Measurements from ENCODE around the gene PFKL. TPM values are rescaled to one million over a fixed set of nuclear protein-coding genes. Genes with fewer than 3 reads are reported as not detected.
"Not testable (repeated sequence)": the region's sequence is repeated elsewhere in the genome, so short reads cannot be mapped to it uniquely, and the experiment has no call there.

Gene PFKL
- total and polyA plus RNA-seq, 2 donors, result 49.6 to 82.7 TPM

DNA sequence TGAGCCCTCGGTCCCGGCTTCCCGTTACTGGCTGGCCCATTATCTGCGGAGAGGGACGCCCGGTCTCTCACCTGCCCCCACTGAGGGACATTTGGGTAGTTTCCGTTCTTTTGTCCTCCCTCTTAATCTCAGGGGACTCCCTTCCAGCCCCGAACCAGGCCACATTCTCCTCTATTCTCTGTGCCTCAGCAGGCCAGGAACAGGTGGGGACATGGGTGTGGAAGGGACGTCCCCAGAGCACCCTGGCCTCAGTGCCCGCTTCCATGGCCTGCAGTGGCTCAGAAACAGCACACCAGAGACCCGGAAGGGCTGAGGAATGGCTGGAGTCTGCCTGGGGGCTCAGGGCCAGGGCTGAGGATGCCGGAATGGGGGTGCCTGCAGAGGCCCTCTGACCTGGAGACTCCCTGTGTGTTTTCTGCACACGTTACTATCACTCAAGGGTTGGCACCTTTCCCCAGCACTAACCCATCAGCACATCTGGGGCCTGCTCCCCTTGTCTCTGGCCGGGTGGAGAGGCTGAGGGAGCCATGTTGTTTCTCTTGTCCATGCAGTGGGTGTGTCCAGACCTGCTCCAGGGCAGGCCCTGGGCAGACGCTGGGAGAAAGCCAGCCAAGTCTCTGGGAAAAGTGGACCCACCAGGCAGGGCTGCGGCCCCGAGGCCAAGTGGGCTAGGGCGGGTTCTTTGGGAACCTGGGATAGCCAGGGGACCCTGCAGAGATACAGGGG lies 28.1 kb upstream of the PFKL start:
- Histone ChIP-seq H3K9me3 (ENCODE audit: control insufficient read depth in 2 of 2, insufficient read depth in 1 of 2, low read length in 1 of 2) (no peaks in the 10 kb centered on the region), H3K4me1 (ENCODE audit: control insufficient read depth in 2 of 2, insufficient read depth in 2 of 2, low read length in 2 of 2) (no peaks in the 10 kb centered on the region), H3K4me3 (ENCODE audit: low read length in 2 of 2) (no peak overlapping the region), H3K27ac (ENCODE audit: low read depth in 1 of 2, low read length in 1 of 2) (no peak overlapping the region), H3K36me3 (ENCODE audit: control insufficient read depth in 2 of 2, insufficient read depth in 2 of 2, low read length in 1 of 2) (no peaks in the 10 kb centered on the region), H3K27me3 (ENCODE audit: control insufficient read depth in 2 of 2, insufficient read depth in 1 of 2, low read length in 1 of 2) (no peaks in the 10 kb centered on the region)
- 97% methylated on average over 18 of the region's 18 CpGs for WGBS
- DNase-seq (ENCODE audit: low read depth in 6 of 9, low spot score in 9 of 9), result no peak

DNA sequence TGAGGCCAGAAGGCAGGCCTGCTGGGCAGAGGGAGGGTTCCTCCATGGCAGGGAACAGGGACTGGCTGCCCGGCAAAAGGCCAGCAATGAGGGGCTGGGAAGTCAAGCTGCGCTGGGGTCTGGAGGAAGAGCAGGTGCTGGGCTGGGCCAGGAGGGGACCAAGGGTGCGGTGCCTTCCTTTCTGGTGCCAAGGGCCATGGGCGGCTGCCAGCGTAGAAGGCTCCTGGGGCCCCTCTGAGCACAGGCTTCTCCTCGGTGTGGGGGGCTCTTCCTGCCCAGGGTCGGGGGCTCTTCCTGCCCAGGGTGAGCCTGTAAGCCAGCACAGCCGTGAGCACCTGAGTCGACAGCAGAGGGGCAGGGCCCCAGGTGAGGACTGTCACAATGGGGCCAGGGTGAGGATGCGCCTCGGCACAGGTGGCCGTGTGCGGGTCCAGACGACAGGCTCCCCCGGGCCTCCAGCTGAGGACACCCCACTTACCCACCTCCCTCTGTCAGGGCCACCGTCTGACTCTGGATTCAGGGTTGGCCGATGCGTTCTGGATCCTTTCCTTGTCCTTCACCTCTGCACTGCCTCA lies 27.5 kb upstream of the PFKL start:
- no peak overlapping the region for H3K4me3 ChIP-seq (ENCODE audit: low read length in 2 of 2)
- no peak for DNase-seq (ENCODE audit: low read depth in 6 of 9, low spot score in 9 of 9)
- no peaks in the 10 kb centered on the region for H3K36me3 ChIP-seq (ENCODE audit: control insufficient read depth in 2 of 2, insufficient read depth in 2 of 2, low read length in 1 of 2)
- WGBS, result 91% methylated on average over 18 of the region's 18 CpGs
- H3K27ac ChIP-seq (ENCODE audit: low read depth in 1 of 2, low read length in 1 of 2), result no peak overlapping the region
- H3K27me3 ChIP-seq (ENCODE audit: control insufficient read depth in 2 of 2, insufficient read depth in 1 of 2, low read length in 1 of 2), result no peaks in the 10 kb centered on the region
- no peaks in the 10 kb centered on the region for H3K9me3 ChIP-seq (ENCODE audit: control insufficient read depth in 2 of 2, insufficient read depth in 1 of 2, low read length in 1 of 2)
- H3K4me1 ChIP-seq (ENCODE audit: control insufficient read depth in 2 of 2, insufficient read depth in 2 of 2, low read length in 2 of 2), result no peaks in the 10 kb centered on the region

DNA sequence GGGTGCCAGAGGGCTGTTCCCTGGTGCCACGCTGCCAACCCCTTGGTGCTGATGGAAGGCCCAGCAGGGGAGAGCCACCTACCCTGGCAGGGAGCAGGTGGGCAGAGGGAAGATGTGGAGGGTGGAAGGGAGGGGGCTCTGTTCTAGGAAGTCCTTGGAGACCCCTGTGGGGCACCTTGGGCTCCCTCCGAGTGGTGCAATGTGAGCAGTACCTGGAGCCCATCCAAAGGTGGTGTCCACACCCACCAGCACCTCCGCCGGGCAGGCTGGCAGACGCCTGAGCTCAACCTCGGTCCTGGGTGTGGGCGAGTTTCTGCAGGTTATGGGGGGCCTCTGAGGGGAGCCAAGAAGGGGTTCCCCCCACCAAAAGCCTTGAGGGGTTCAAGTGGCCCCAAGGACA lies 26.8 kb upstream of the PFKL start:
- H3K9me3 ChIP-seq (ENCODE audit: control insufficient read depth in 2 of 2, insufficient read depth in 1 of 2, low read length in 1 of 2), result no peaks in the 10 kb centered on the region
- 93% methylated on average over 7 of the region's 7 CpGs for WGBS
- no peaks in the 10 kb centered on the region for H3K4me1 ChIP-seq (ENCODE audit: control insufficient read depth in 2 of 2, insufficient read depth in 2 of 2, low read length in 2 of 2)
- no peaks in the 10 kb centered on the region for H3K36me3 ChIP-seq (ENCODE audit: control insufficient read depth in 2 of 2, insufficient read depth in 2 of 2, low read length in 1 of 2)
- H3K27me3 ChIP-seq (ENCODE audit: control insufficient read depth in 2 of 2, insufficient read depth in 1 of 2, low read length in 1 of 2), result no peaks in the 10 kb centered on the region
- no peak for DNase-seq (ENCODE audit: low read depth in 6 of 9, low spot score in 9 of 9)
- no peak overlapping the region for H3K4me3 ChIP-seq (ENCODE audit: low read length in 2 of 2)
- H3K27ac ChIP-seq (ENCODE audit: low read depth in 1 of 2, low read length in 1 of 2), result no peak overlapping the region

- no peak overlapping the region for H3K27ac ChIP-seq (ENCODE audit: low read depth in 1 of 2, low read length in 1 of 2)
- whole genome bisulfite sequencing, result 90% methylated on average over 5 of the region's 5 CpGs
- H3K27me3 ChIP-seq (ENCODE audit: control insufficient read depth in 2 of 2, insufficient read depth in 1 of 2, low read length in 1 of 2), result peaks cover 0 to 2% of the 10 kb centered on the region in 2 donors
- no peak overlapping the region for H3K4me3 ChIP-seq (ENCODE audit: low read length in 2 of 2)
- H3K36me3 ChIP-seq (ENCODE audit: control insufficient read depth in 2 of 2, insufficient read depth in 2 of 2, low read length in 1 of 2), result no peaks in the 10 kb centered on the region
- DNase-seq (ENCODE audit: low read depth in 6 of 9, low spot score in 9 of 9), result no peak
- H3K9me3 ChIP-seq (ENCODE audit: control insufficient read depth in 2 of 2, insufficient read depth in 1 of 2, low read length in 1 of 2), result no peaks in the 10 kb centered on the region
- no peaks in the 10 kb centered on the region for H3K4me1 ChIP-seq (ENCODE audit: control insufficient read depth in 2 of 2, insufficient read depth in 2 of 2, low read length in 2 of 2)
These were observed 24.8 kb upstream of the PFKL start for GRCh38 chr21:44275041-44275440.

DNA sequence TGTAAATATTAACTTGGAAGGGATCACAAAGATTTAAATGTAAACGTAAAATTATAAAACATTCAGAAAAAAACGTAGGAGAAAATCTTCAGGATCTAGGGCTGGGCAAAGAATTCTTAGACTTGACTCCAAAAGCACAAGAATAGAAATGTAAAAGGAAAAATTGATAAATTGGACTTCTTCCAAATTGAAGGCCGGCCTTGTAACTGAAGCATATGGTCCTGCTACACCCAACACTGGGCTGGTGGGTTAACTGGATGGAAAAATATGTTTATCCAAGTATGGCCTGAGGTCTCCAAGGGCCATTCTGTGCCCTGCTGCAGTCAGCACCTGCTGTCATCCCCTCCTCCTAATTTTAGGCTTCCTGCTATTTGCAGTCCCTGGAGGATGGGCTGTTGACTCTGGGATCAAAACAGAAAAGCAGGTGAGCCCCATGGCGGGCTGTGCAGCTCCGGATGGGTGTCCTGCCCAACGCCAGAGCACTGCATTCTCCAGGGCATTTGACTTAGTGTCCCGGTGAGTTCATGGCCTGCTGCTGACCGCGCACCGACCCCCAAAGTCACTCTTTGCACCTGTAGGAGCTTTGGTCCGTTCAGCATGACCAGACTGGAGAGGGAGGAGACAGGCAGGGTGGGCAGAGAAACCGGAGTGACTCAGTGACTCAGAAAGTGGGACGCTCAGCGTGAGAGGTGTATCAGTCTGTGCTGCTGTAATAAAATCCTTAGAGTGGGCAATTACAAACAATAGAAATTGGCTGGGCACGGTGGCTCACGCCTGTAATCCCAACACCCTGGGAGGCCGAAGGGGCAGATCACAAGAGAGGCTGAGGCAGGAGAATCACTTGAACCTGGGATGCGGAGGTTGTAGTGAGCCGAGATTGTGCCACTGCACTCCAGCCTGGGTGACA lies 20.2 kb upstream of the PFKL start:
- Histone ChIP-seq H3K9me3 (ENCODE audit: control insufficient read depth in 2 of 2, insufficient read depth in 1 of 2, low read length in 1 of 2) (peaks cover 0 to 2% of the 10 kb centered on the region in 2 donors), H3K27me3 (ENCODE audit: control insufficient read depth in 2 of 2, insufficient read depth in 1 of 2, low read length in 1 of 2) (peaks cover 0 to 17% of the 10 kb centered on the region in 2 donors), H3K4me1 (ENCODE audit: control insufficient read depth in 2 of 2, insufficient read depth in 2 of 2, low read length in 2 of 2) (no peaks in the 10 kb centered on the region), H3K4me3 (ENCODE audit: low read length in 2 of 2) (no peak overlapping the region), H3K27ac (ENCODE audit: low read depth in 1 of 2, low read length in 1 of 2) (no peak overlapping the region), H3K36me3 (ENCODE audit: control insufficient read depth in 2 of 2, insufficient read depth in 2 of 2, low read length in 1 of 2) (no peaks in the 10 kb centered on the region)
- 95% methylated on average over 19 of the region's 19 CpGs for WGBS
- DNase-seq (ENCODE audit: low read depth in 6 of 9, low spot score in 9 of 9), result no peak

DNA sequence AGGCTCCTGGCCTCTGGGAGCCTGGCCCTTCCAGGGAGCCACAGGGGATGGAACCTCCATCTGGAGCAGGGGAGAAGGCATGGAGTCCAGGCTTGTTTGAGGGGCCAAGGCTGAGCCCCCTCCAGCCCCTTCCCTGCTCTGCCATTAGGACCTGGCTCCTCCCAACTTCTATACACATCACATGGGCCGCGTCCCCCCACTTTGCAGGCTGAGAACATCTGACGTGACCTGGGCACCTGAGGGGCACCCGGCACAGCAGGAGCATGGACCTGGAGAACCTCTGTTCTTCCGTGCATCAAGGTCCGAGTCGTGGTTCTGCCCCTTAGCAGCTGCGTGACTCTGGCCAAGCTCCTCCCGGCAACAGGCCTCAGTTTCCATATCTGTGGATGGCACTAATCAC lies 18.1 kb upstream of the PFKL start:
- Histone ChIP-seq H3K9me3 (ENCODE audit: control insufficient read depth in 2 of 2, insufficient read depth in 1 of 2, low read length in 1 of 2) (peaks cover 0 to 2% of the 10 kb centered on the region in 2 donors), H3K4me3 (ENCODE audit: low read length in 2 of 2) (no peak overlapping the region), H3K27me3 (ENCODE audit: control insufficient read depth in 2 of 2, insufficient read depth in 1 of 2, low read length in 1 of 2) (peaks cover 0 to 38% of the 10 kb centered on the region in 2 donors), H3K4me1 (ENCODE audit: control insufficient read depth in 2 of 2, insufficient read depth in 2 of 2, low read length in 2 of 2) (no peaks in the 10 kb centered on the region), H3K36me3 (ENCODE audit: control insufficient read depth in 2 of 2, insufficient read depth in 2 of 2, low read length in 1 of 2) (no peaks in the 10 kb centered on the region), H3K27ac (ENCODE audit: low read depth in 1 of 2, low read length in 1 of 2) (no peak overlapping the region)
- 97% methylated on average over 9 of the region's 9 CpGs for WGBS
- no peak for DNase-seq (ENCODE audit: low read depth in 6 of 9, low spot score in 9 of 9)

- H3K27ac ChIP-seq (ENCODE audit: low read depth in 1 of 2, low read length in 1 of 2), result no peak overlapping the region
- WGBS, result 95% methylated on average over 9 of the region's 9 CpGs
- DNase-seq (ENCODE audit: low read depth in 6 of 9, low spot score in 9 of 9), result no peak
These were observed 17.5 kb upstream of the PFKL start for GRCh38 chr21:44282370-44282769.

GRCh38 chr21:44283211-44283785 lies 16.6 kb upstream of the PFKL start:
- 89% methylated on average over 11 of the region's 11 CpGs for WGBS
- not testable (repeated sequence) for DNase-seq (ENCODE audit: low read depth in 6 of 9, low spot score in 9 of 9)

More at GRCh38 chr21:44282370-44282769, 17.5 kb upstream of the PFKL start:
- no peak overlapping the region for H3K4me3 ChIP-seq (ENCODE audit: low read length in 2 of 2)
- H3K9me3 ChIP-seq (ENCODE audit: control insufficient read depth in 2 of 2, insufficient read depth in 1 of 2, low read length in 1 of 2), result peaks cover 0 to 2% of the 10 kb centered on the region in 2 donors
- no peaks in the 10 kb centered on the region for H3K4me1 ChIP-seq (ENCODE audit: control insufficient read depth in 2 of 2, insufficient read depth in 2 of 2, low read length in 2 of 2)
- no peaks in the 10 kb centered on the region for H3K36me3 ChIP-seq (ENCODE audit: control insufficient read depth in 2 of 2, insufficient read depth in 2 of 2, low read length in 1 of 2)
- H3K27me3 ChIP-seq (ENCODE audit: control insufficient read depth in 2 of 2, insufficient read depth in 1 of 2, low read length in 1 of 2), result peaks cover 0 to 43% of the 10 kb centered on the region in 2 donors

More at GRCh38 chr21:44283211-44283785, 16.6 kb upstream of the PFKL start:
- H3K27ac ChIP-seq (ENCODE audit: low read depth in 1 of 2, low read length in 1 of 2); H3K4me1 ChIP-seq (ENCODE audit: control insufficient read depth in 2 of 2, insufficient read depth in 2 of 2, low read length in 2 of 2); H3K4me3 ChIP-seq (ENCODE audit: low read length in 2 of 2); H3K9me3 ChIP-seq (ENCODE audit: control insufficient read depth in 2 of 2, insufficient read depth in 1 of 2, low read length in 1 of 2); H3K36me3 ChIP-seq (ENCODE audit: control insufficient read depth in 2 of 2, insufficient read depth in 2 of 2, low read length in 1 of 2): not testable (repeated sequence)
- H3K27me3 ChIP-seq (ENCODE audit: control insufficient read depth in 2 of 2, insufficient read depth in 1 of 2, low read length in 1 of 2), result peaks cover 0 to 51% of the 10 kb centered on the region in 2 donors
